NOMO-1 treated with DMSO at 0.1 percent for 48 hours (cell line): ENCODE results near the gene CYP2B6.
"Not testable (repeated sequence)": the region's sequence is repeated elsewhere in the genome, so short reads cannot be mapped to it uniquely, and the experiment has no call there.

Experiments used
- DNase-seq: peaks from one replicate; lab custom pipeline; 2025; ENCODE audit not compliant: unreplicated experiment; lab: John Stamatoyannopoulos, UW

Gene CYP2B6

GRCh38 chr19:41030651-41031050, 39.6 kb downstream of the CYP2B6 start:
- no peak for DNase-seq

GRCh38 chr19:41031916-41032315, 40.8 kb downstream of the CYP2B6 start:
- DNase-seq, result no peak

GRCh38 chr19:41033324-41033723, 42.2 kb downstream of the CYP2B6 start:
- DNase-seq, result not testable (repeated sequence)

GRCh38 chr19:41039806-41040205, 48.7 kb downstream of the CYP2B6 start:
- no peak for DNase-seq

GRCh38 chr19:41045095-41045494, 54.0 kb downstream of the CYP2B6 start:
- DNase-seq, result not testable (repeated sequence)

- no peak for DNase-seq
Observed at GRCh38 chr19:41050426-41050825, 59.3 kb downstream of the CYP2B6 start.

- not testable (repeated sequence) for DNase-seq
Observed at GRCh38 chr19:41052162-41052561, 61.1 kb downstream of the CYP2B6 start.

- DNase-seq, result not testable (repeated sequence)
Observed at GRCh38 chr19:41053331-41053730, 62.2 kb downstream of the CYP2B6 start.

GRCh38 chr19:41064974-41065569, 74.0 kb downstream of the CYP2B6 start:
- no peak for DNase-seq
